Adrenal gland (tissue), 12 donors: ENCODE measurements around the gene SLC19A2. TPM values are rescaled to one million over a fixed set of nuclear protein-coding genes. Genes with fewer than 3 reads are reported as not detected.

Source experiments
- DNase-seq, 7 donors: peaks; one replicate each; pipeline ENCODE4 v3.0.0-alpha.2; 2019 to 2020
- H3K27ac ChIP-seq, 5 donors: fragments of 200-600 bp; sonication (generic) in 4 of 5; 1 replicate in 3 of 5; 2 replicates in 2 of 5; pipeline versions ENCODE4 v1.5.1 to v1.8.0; 2016 to 2020; ENCODE audit warnings: mild to moderate bottlenecking in 1 of 5
- H3K27me3 ChIP-seq: fragments of 200-600 bp; 2 replicates; pipeline ENCODE4 v1.8.0; 2021
- H3K36me3 ChIP-seq, 2 donors: fragments of 200-600 bp; replicated peaks in 1 of 2; 1 replicate in 1 of 2; 2 replicates in 1 of 2; pipeline versions ENCODE4 v1.5.1 to v1.8.0; 2018 to 2022
- H3K4me1 ChIP-seq, 2 donors: fragments of 200-600 bp; replicated peaks in 1 of 2; 1 replicate in 1 of 2; 2 replicates in 1 of 2; pipeline versions ENCODE4 v1.5.1 to v1.8.0; 2018 to 2021
- H3K4me3 ChIP-seq, 4 donors: fragments of 200-600 bp; sonication (generic) in 3 of 4; one replicate each; pipeline ENCODE4 v1.5.1; 2016 to 2018
- H3K9me3 ChIP-seq, 3 donors: fragments of 200-600 bp; sonication (generic) in 1 of 3; replicated peaks in 1 of 3; 1 replicate in 2 of 3; 2 replicates in 1 of 3; pipeline versions ENCODE4 v1.5.1 to v1.8.0; 2016 to 2021
- CTCF ChIP-seq, 6 experiments: fragments of 450-650 bp in 4 of 6; fragments of 200-600 bp in 2 of 6; sonication (generic) in 1 of 6; IDR thresholded peaks; 1 replicate in 5 of 6; 2 replicates in 1 of 6; pipeline versions ENCODE4 v1.5.1 to v1.8.0; 2016 to 2021; ENCODE audit warnings: antibody characterized with exemption in 6 of 6, mild to moderate bottlenecking in 2 of 6, moderate library complexity in 1 of 6
- POLR2A ChIP-seq, 2 donors: fragments of 450-650 bp; IDR thresholded peaks; one replicate each; pipeline ENCODE4 v1.6.1; 2017; ENCODE audit warnings: antibody characterized with exemption in 2 of 2, mild to moderate bottlenecking in 2 of 2, moderate library complexity in 1 of 2
- WGBS, 4 donors: extraction: QIAGEN DNeasy Blood & Tissue Kit in 2 of 4; methylation state at CpG; one replicate each; pipeline versions ENCODE4 v1.1.5 to v1.1.7; 2013 to 2017; 5-methylcytosine and 5-hydroxymethylcytosine counted together
- intact Hi-C, 2 donors: fragments of 100-400 bp; cut with DNase I; formaldehyde crosslinking; loops; one replicate each; pipeline versions ENCODE4 v1.14.1 to v1.15.0; 2022 to 2023
- polyA plus RNA-seq, 3 donors: library from polyadenylated mRNA; stranded (reverse); fragments of 200-250 nt in 2 of 3; fragments of 350-450 nt in 1 of 3; fragmentation: Illumina TruSeq in 1 of 3; extraction: RNeasy Lipid Tissue Mini Kit (QIAGEN cat#74804) in 1 of 3; gene quantifications; one replicate each; pipeline ENCODE4 v1.2.3, GENCODE V29; 2013 to 2014
- total RNA-seq, 9 donors: library from RNA; depleted of rRNA in 4 of 9; stranded (reverse); fragments of >200 nt in 4 of 9; fragments of 120-200 nt in 1 of 9; fragmentation: NEBNext Ultra II Directional in 1 of 9; extraction: Animal tissue kit (Norgen Biotek cat#: 25700) in 1 of 9; gene quantifications; one replicate each; pipeline versions ENCODE4 v1.1.0 to v1.2.4, GENCODE V29; 2013 to 2023
- donor health status: healthy with polysubstance abuse.
- donor health status: Bipolar disorder and iron deficiency.
- donor health status: DM: yes; HTN: yes; CAD: no.
- donor health status: DM: no; HTN: no; CAD: no.
- donor health status: DM: no; HTN: no; CAD: no.
- donor health status: DM: yes; HTN: yes; CAD: no.

The SLC19A2 gene
- total and polyA plus RNA-seq, 12 donors, result 6.7 to 29.2 (median 12.7) TPM

GRCh38 chr1:169530448-169530847, 44.7 kb upstream of the SLC19A2 start:
- Histone ChIP-seq H3K27me3 (no peaks in the 10 kb centered on the region), H3K4me1 (no peaks in the 10 kb centered on the region), H3K9me3 (no peaks in the 10 kb centered on the region), H3K4me3 (no peak overlapping the region), H3K27ac (no peak overlapping the region), H3K36me3 (no peaks in the 10 kb centered on the region)
- WGBS, 4 donors, result 59 to 90% (median 72%) methylated on average over 3 of the region's 3 CpGs
- DNase-seq, result no peak
- intact Hi-C loops, result no loop called here
- no peak for TF ChIP-seq POLR2A (IDR thresholded peaks at IDR 0.05)
- no peak for TF ChIP-seq CTCF (IDR thresholded peaks at IDR 0.05)

GRCh38 chr1:169529068-169529642, 43.4 kb upstream of the SLC19A2 start:
- Histone ChIP-seq H3K36me3 (no peaks in the 10 kb centered on the region), H3K4me3 (no peak overlapping the region), H3K27ac (no peak overlapping the region), H3K4me1 (no peaks in the 10 kb centered on the region), H3K27me3 (no peaks in the 10 kb centered on the region), H3K9me3 (no peaks in the 10 kb centered on the region)
- DNase-seq, result no peak
- intact Hi-C loops, result no loop called here
- 43 to 49% (median 46%) methylated on average over 3 of the region's 3 CpGs for WGBS, 4 donors
- TF ChIP-seq CTCF (IDR thresholded peaks at IDR 0.05), result no peak
- no peak for TF ChIP-seq POLR2A (IDR thresholded peaks at IDR 0.05)

- no peak overlapping the region for H3K27ac ChIP-seq
- no peak for DNase-seq
- TF ChIP-seq POLR2A (IDR thresholded peaks at IDR 0.05) (no peak), CTCF (IDR thresholded peaks at IDR 0.05) (no peak)
- no peak overlapping the region for H3K4me3 ChIP-seq
- H3K36me3 ChIP-seq, result no peaks in the 10 kb centered on the region
- H3K4me1 ChIP-seq, result no peaks in the 10 kb centered on the region
- 54 to 67% (median 60%) methylated on average over 9 of the region's 9 CpGs for WGBS, 4 donors
- intact Hi-C loops, result no loop called here
- H3K27me3 ChIP-seq, result no peaks in the 10 kb centered on the region
- H3K9me3 ChIP-seq, result no peaks in the 10 kb centered on the region
Observed at GRCh38 chr1:169528215-169529067, 42.7 kb upstream of the SLC19A2 start.

- intact Hi-C loops, result no loop called here
- 80 to 93% (median 86%) methylated on average over 5 of the region's 5 CpGs for WGBS, 4 donors
- no peak for TF ChIP-seq CTCF (IDR thresholded peaks at IDR 0.05)
- no peak for TF ChIP-seq POLR2A (IDR thresholded peaks at IDR 0.05)
- Histone ChIP-seq H3K27me3 (no peaks in the 10 kb centered on the region), H3K36me3 (no peaks in the 10 kb centered on the region), H3K9me3 (no peaks in the 10 kb centered on the region), H3K4me3 (no peak overlapping the region), H3K4me1 (no peaks in the 10 kb centered on the region), H3K27ac (no peak overlapping the region)
- peak in 1 of 7 donors; percentile 15 for DNase-seq
Observed at GRCh38 chr1:169527451-169528214, 41.9 kb upstream of the SLC19A2 start.
